Endothelial cell of umbilical vein (primary cell): ENCODE data around the gene RWDD1. TPM values are rescaled to one million over a fixed set of nuclear protein-coding genes. Genes with fewer than 3 reads are reported as not detected.

Experiments used
- BruUV-seq: library from RNA; stranded (reverse); fragments of 400-500 nt; replicated peaks from 2 replicates; lab custom pipeline; 2021; lab: Mats Ljungman, UMichigan
- CTCF ChIA-PET: fragments of 300-600, 350-600 bp; sonication (Branson Sonifier 250); formaldehyde crosslinking; loops from one replicate; lab custom pipeline; 2021; ENCODE audit warnings: antibody characterized with exemption, inconsistent platforms; lab: Charles Lee
- POLR2A ChIA-PET: fragments of 300-600, 350-600 bp; sonication (Branson Sonifier 250); formaldehyde crosslinking; loops from one replicate; lab custom pipeline; 2021; ENCODE audit warnings: antibody characterized with exemption, inconsistent platforms; lab: Charles Lee
- DNase-seq: peaks from one replicate; pipeline ENCODE4 v3.0.0-alpha.2; 2011; ENCODE audit warnings: low read depth, low spot score
- FAIRE-seq: peaks from 2 replicates; lab custom pipeline; 2011; peaks lifted over from hg19 to GRCh38; lab: Jason Lieb, UNC
- H2AFZ ChIP-seq: 2 replicates; pipeline ENCODE4 v1.6.0; 2012; ENCODE audit warnings: low read depth, low read length, control low read depth, inconsistent platforms
- H3K27ac ChIP-seq: 2 replicates; pipeline ENCODE4 v1.5.1; 2011; ENCODE audit warnings: low read depth, mild to moderate bottlenecking, control low read depth, low read length, moderate library complexity; ENCODE audit not compliant: insufficient read depth
- H3K27me3 ChIP-seq, 2 experiments: 2 replicates each; pipeline versions ENCODE4 v1.6.0 to v1.6.1; 2011; ENCODE audit warnings: low read length in 2 of 2, mixed read lengths in 1 of 2; ENCODE audit not compliant: control insufficient read depth in 2 of 2, insufficient read depth in 2 of 2
- H3K36me3 ChIP-seq, 2 experiments: 2 replicates in 1 of 2; 3 replicates in 1 of 2; pipeline ENCODE4 v1.5.1; 2011; ENCODE audit warnings: low read length in 2 of 2, mild to moderate bottlenecking in 1 of 2, moderate library complexity in 1 of 2; ENCODE audit not compliant: control insufficient read depth in 2 of 2, insufficient read depth in 2 of 2; ENCODE audit errors: extremely low read depth in 1 of 2
- H3K4me1 ChIP-seq: 3 replicates; pipeline ENCODE4 v1.5.1; 2011; ENCODE audit warnings: mild to moderate bottlenecking, low read length; ENCODE audit not compliant: control insufficient read depth, insufficient read depth; ENCODE audit errors: extremely low read depth
- H3K4me2 ChIP-seq: 2 replicates; pipeline ENCODE4 v1.6.1; 2011; ENCODE audit warnings: low read length, control low read depth, mixed read lengths; ENCODE audit not compliant: insufficient read depth
- H3K4me3 ChIP-seq, 3 experiments: fragments of 200-600 bp in 1 of 3; sonication (generic), shearing (Covaris generic) in 1 of 3; replicated peaks in 1 of 3; 2 replicates each; pipeline ENCODE4 v1.5.1; 2011 to 2016; ENCODE audit warnings: control low read depth in 3 of 3, low read length in 3 of 3, mild to moderate bottlenecking in 2 of 3, inconsistent platforms in 1 of 3, low read depth in 1 of 3, moderate library complexity in 1 of 3; ENCODE audit not compliant: insufficient read depth in 1 of 3
- H3K79me2 ChIP-seq: 2 replicates; pipeline ENCODE4 v1.6.0; 2012; ENCODE audit warnings: low read length, inconsistent platforms; ENCODE audit not compliant: control insufficient read depth, insufficient read depth
- H3K9ac ChIP-seq: replicated peaks from 2 replicates; pipeline ENCODE3; 2011; ENCODE audit warnings: low read length, control low read depth; ENCODE audit not compliant: insufficient read depth; ENCODE audit errors: extremely low read depth
- H3K9me1 ChIP-seq: replicated peaks from 3 replicates; pipeline ENCODE4 v1.6.0; 2011; ENCODE audit warnings: mild to moderate bottlenecking, low read length; ENCODE audit not compliant: control insufficient read depth, insufficient read depth; ENCODE audit errors: extremely low read depth
- H3K9me3 ChIP-seq: replicated peaks from 2 replicates; pipeline ENCODE4 v1.5.1; 2012; ENCODE audit warnings: low read length, inconsistent platforms; ENCODE audit not compliant: control insufficient read depth, insufficient read depth
- H4K20me1 ChIP-seq: replicated peaks from 2 replicates; pipeline ENCODE3; 2011; ENCODE audit warnings: mild to moderate bottlenecking, low read length; ENCODE audit not compliant: control insufficient read depth, insufficient read depth; ENCODE audit errors: extremely low read depth
- CTCF ChIP-seq, 2 donors: IDR thresholded peaks; 1 replicate in 1 of 2; 2 replicates in 1 of 2; pipeline ENCODE4 v1.5.1; 2011; ENCODE audit warnings: low read length in 2 of 2, mild to moderate bottlenecking in 2 of 2, moderate library complexity in 2 of 2, control low read depth in 1 of 2, inconsistent platforms in 1 of 2, low read depth in 1 of 2; ENCODE audit not compliant: insufficient read depth in 1 of 2; ENCODE audit errors: extremely low read depth in 1 of 2
- EZH2 ChIP-seq: IDR thresholded peaks from 2 replicates; pipeline ENCODE4 v1.6.1; 2012; ENCODE audit warnings: borderline replicate concordance, low read depth, mild to moderate bottlenecking, moderate library complexity, low read length, inconsistent platforms; ENCODE audit not compliant: severe bottlenecking
- FOS ChIP-seq: IDR thresholded peaks from 2 replicates; pipeline ENCODE4 v1.6.1; 2011; ENCODE audit warnings: mild to moderate bottlenecking, low read length, moderate library complexity, borderline replicate concordance; ENCODE audit not compliant: insufficient read depth
- MAX ChIP-seq: IDR thresholded peaks from 2 replicates; pipeline ENCODE4 v1.6.1; 2011; ENCODE audit not compliant: insufficient read depth, insufficient read length
- POLR2A ChIP-seq: IDR thresholded peaks from 2 replicates; pipeline ENCODE4 v1.6.1; 2012; ENCODE audit warnings: low read depth, mild to moderate bottlenecking, control low read depth, low read length
- POLR2AphosphoS5 ChIP-seq: IDR thresholded peaks from 2 replicates; pipeline ENCODE4 v1.6.1; 2012; ENCODE audit warnings: low read depth, mild to moderate bottlenecking, control low read depth, low read length, moderate library complexity; ENCODE audit not compliant: insufficient read depth
- dilution Hi-C: fragments of 300-500 bp; cut with MboI; formaldehyde crosslinking; loops from one replicate; pipeline ENCODE4 v1.15.0; 2019; ENCODE audit warnings: low sequenced_read_pairs; ENCODE audit not compliant: extremely low pct_ligation_motif_present
- intact Hi-C: fragments of 100-400 bp; cut with micrococcal nuclease; formaldehyde crosslinking; loops from one replicate; pipeline ENCODE4 v1.10.0; 2022
- polyA plus RNA-seq, 4 experiments: library from polyadenylated mRNA; depleted of rRNA in 3 of 4; stranded (reverse) in 3 of 4; unstranded in 1 of 4; fragments of >200 nt; gene quantifications; 2 replicates each; pipeline versions ENCODE4 v1.2.1 to v1.2.3, GENCODE V29; 2011 to 2012; ENCODE audit warnings: missing spikeins in 1 of 4
- total RNA-seq: library from RNA; stranded (reverse); gene quantifications from 2 replicates; pipeline ENCODE4 v1.2.3, GENCODE V29; 2021

Gene RWDD1
- total and polyA plus RNA-seq, 2 donors (not counting 3 experiments of a cell fraction or from before 2014, with no cell fraction given): 18.7 to 37.9 TPM

- Histone ChIP-seq H3K9ac (no peak within 1 kb of the TSS), H3K4me3 (no peak within 1 kb of the TSS), H3K4me1 (peaks cover 16% of the 10 kb centered on the region), H3K27ac (no peak within 1 kb of the TSS), H4K20me1 (no peaks in the 10 kb centered on the region), H3K36me3 (no peaks in the 10 kb centered on the region), H3K9me1 (no peaks in the 10 kb centered on the region), H3K4me2 (no peak within 1 kb of the TSS), H3K79me2 (no peaks in the 10 kb centered on the region), H2AFZ (no peak within 1 kb of the TSS), H3K9me3 (no peaks in the 10 kb centered on the region), H3K27me3 (no peaks in the 10 kb centered on the region)
- no TSS peak for BruUV-seq
- DNase-seq (no peak), FAIRE-seq (no peak)
- ChIA-PET POLR2A (no interaction called here), CTCF (interaction anchor here (1.0 to 1.7 kb wide), 7 partner anchors 8 to 285 kb away, joined by 3 to 9 read pairs (median 5); no protein-coding TSS in a partner anchor)
- dilution Hi-C loops (no loop called here), intact Hi-C loops (no loop called here)
- TF ChIP-seq POLR2A (no peak), POLR2AphosphoS5 (no peak), EZH2 (no peak), MAX (no peak), CTCF (IDR thresholded peaks at IDR 0.05; ENCODE audit: extremely low read depth in 1 of 2, insufficient read depth in 1 of 2, low read depth in 1 of 2, low read length in 2 of 2) (no peak)
These were observed 17.9 kb upstream of the RWDD1 start, which contains the start of gene CALHM4 for GRCh38 chr6:116553451-116553850. Gene CALHM4, plus strand, starts transcription at chr6:116553751. Its CDS starts 43 bp downstream, at chr6:116553794.

- dilution Hi-C loops: no loop called here
- BruUV-seq: no TSS peak
- H3K4me1 ChIP-seq: peaks cover 16% of the 10 kb centered on the region
- no peaks in the 10 kb centered on the region for H3K9me1 ChIP-seq
- no peak overlapping the region for H3K4me2 ChIP-seq
- DNase-seq (no peak), FAIRE-seq (no peak)
- no peaks in the 10 kb centered on the region for H3K79me2 ChIP-seq
- H3K27ac ChIP-seq: peak overlapping the region; percentile 29
- CTCF ChIA-PET: interaction anchor here (1.0 to 6.1 kb wide), 6 partner anchors 14 to 287 kb away, joined by 3 to 103 read pairs (median 6); no protein-coding TSS in a partner anchor
- no peaks in the 10 kb centered on the region for H4K20me1 ChIP-seq
- intact Hi-C loops: no loop called here
- no peak overlapping the region for H3K9ac ChIP-seq
- TF ChIP-seq EZH2 (no peak), FOS (peak; percentile 67)
- no peaks in the 10 kb centered on the region for H3K27me3 ChIP-seq
- no peaks in the 10 kb centered on the region for H3K9me3 ChIP-seq
- no peak overlapping the region for H3K4me3 ChIP-seq
- POLR2A ChIA-PET: no interaction called here
- peak overlapping the region; percentile 33 for H2AFZ ChIP-seq
- H3K36me3 ChIP-seq: no peaks in the 10 kb centered on the region
These were observed 15.2 kb upstream of the RWDD1 start for GRCh38 chr6:116556065-116556464.
